G401 (cell line): ENCODE results near the gene CUL4B. TPM values are rescaled to one million over a fixed set of nuclear protein-coding genes. Genes with fewer than 3 reads are reported as not detected.
"Not testable (repeated sequence)": the region's sequence is repeated elsewhere in the genome, so short reads cannot be mapped to it uniquely, and the experiment has no call there.

ENCODE experiments used
- DNase-seq: peaks from one replicate; pipeline ENCODE4 v3.0.0-alpha.2; 2015; ENCODE audit warnings: low spot score
- in situ Hi-C: cut with HindIII; loops from 2 replicates; pipeline ENCODE4 v1.10.0; 2016; ENCODE audit warnings: low sequenced_read_pairs, mixed read lengths
- total RNA-seq: library from RNA; depleted of rRNA; stranded (reverse); fragments of >200 nt; shearing (Covaris generic); gene quantifications from 2 replicates; pipeline ENCODE4 v1.2.3, GENCODE V29; 2014; rRNA removed

Gene CUL4B
- total RNA-seq = 18.8 and 21.3 TPM in 2 replicates

DNA sequence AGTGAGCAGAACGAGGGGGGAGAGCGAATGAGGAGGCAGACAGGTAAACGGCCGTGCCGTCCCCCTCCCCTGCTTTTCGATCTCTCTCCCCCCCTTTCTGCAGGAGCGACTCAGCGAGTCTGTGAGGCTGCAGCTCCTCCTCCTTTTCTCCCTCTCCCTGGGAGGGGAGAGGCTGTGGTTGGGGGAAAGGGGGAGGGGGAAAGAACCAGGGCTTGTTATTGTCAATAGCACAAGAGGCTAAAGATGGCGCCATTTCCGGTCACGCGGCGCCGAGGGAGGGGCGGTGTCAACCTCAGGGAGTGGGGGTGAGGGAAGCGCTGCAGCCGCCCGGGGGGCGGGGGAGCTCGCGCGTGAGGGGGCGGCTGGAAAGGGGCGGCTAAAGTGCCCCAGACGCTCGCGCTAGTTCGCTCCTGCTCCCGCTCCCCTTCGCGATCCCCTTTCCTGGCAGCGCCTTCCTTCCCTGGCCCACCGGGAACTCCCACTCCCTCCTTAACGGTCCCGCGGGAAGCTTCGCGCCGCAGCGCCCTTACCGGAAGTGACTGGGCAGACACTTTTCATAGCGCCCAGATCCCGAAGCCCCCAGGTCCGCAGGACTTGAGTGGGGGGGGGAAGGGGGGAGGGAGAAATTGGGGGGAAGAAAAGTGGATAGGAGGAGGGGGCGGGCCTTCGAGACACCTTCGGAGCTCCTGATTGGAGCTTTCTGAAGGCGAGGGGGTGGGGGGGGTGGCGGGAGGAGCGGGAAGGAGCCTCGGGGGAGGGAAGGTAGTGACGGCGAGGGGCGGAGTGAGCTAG, at the start of gene CUL4B:
Gene CUL4B, minus strand, starts transcription at position 121 of the 792 bp plus-strand sequence. CDS start 324 bp downstream, outside the sequence.
- in situ Hi-C loops = no loop called here

DNA sequence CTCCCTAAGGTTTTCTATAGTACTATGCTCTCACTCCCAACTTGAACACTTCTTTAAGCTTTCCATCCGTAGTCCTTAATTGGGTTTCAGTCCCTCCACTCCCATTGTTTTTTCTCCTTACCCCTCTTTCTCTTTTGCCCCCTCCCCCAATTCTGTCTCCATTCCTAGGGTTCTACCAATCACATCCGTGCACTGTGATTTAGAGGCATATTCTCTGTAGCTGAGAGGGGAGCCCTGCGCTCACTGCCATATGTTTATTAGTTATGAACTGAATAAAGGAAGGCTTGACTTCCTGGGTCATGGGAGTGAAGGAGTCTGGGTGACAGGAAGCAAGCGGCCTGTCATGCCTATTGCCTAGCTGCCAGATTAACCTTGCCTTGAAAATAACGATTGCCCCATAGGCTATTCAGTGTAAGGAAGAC, 43.6 kb upstream of the CUL4B start:
- peak; percentile 39 for DNase-seq
- in situ Hi-C loops = no loop called here

More for the DNA sequence above, at the start of gene CUL4B:
- peak; percentile 95 for DNase-seq

DNA sequence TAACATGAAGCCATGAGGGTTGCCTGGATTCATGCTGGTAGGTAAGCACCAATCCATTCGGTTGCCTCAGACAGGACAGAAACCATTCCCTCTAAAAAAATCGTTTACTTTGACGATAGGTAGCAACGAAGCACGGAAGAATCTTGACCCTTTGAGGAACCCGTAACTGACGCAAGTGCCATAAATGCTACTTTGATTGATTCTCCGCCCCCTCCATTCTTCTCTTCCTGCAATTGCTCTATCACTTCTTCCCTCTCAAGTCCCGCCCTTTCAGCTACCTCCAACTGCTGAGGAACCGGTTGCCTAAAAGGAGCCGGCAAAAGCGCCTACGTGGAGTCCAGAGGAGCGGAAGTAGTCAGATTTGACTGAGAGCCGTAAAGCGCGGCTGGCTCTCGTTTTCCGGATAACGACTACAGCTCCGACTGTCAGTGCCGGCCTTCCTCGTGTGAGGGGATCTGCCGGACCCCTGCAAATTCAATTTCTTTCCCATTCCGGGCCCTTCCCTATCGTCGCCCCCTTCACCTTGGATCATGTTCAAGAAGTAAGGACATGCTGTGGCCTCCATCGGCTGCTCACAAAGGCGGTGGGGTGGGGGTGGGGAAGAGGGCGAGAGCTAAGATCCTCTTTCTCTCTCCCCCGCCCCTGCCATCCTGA, 43.1 kb upstream of the CUL4B start, which contains the start of gene MCTS1:
Gene MCTS1, plus strand, starts transcription at position 395 of the 654 bp plus-strand sequence. Its CDS starts 136 bp downstream, at position 531.
- in situ Hi-C loops = no loop called here

DNA sequence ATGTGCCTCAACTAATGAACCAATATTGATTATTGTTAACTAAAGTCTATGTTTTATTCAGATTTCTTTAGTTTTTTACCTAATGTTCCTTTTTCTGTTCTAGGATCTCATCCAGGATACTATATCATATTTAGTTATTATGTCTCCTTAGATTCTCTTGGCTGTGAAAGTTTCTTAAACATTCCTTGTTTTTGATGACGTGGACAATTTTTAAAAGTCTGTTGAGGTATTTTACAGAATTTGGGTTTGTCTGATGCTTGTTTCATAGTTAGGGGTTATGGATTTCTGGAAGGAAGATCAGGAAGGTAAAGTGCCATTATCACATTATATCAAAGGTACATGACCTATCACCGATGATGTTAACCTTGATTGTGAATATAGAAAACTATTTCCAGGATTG, 24.9 kb upstream of the CUL4B start:
- no peak for DNase-seq
- in situ Hi-C loops = no loop called here

More for the DNA sequence above, 43.1 kb upstream of the CUL4B start, which contains the start of gene MCTS1:
- peak; percentile 95 for DNase-seq

DNA sequence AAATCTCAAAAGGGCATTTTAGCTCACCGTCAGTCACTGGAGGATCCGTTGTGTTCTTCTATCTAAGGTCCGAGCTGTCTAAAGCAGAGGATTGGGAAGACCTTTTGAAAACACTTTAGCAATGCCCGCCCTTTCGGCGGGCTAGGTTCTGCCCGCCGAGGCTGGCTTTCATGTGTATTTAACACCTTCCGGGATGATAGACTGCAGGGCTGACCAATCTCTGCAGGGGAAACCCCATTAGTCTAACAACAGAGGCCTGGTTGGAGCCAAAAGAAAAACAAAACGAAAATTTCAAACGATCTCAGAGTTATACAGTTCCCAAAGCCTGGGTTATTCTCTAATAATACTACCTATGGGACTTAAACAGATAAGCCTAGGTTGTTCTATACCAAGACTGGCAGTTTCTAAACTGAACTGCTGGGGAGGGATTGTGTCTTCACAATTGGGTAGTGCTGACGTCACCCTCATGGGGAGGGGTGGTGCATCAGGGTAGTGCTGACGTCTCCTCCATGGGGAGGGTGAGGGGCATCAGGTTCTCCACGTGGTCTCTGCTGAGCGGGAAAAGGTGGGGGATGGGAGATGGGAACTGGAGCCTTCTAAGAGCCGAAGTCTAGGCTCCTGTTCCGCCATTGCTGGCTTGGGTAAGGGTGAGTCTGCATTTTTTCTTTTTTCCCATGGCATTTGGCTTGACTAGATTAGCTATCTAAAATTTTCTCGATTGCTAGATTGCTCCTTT, 14.8 kb upstream of the CUL4B start:
- in situ Hi-C loops = no loop called here
- DNase-seq = no peak

- in situ Hi-C loops, DNase-seq: not testable (repeated sequence)
Measured at GRCh38 chrX:120573806-120574205, 13.0 kb upstream of the CUL4B start.

- DNase-seq = no peak
- in situ Hi-C loops = no loop called here
Measured at GRCh38 chrX:120570011-120570600, 9.3 kb upstream of the CUL4B start.

DNA sequence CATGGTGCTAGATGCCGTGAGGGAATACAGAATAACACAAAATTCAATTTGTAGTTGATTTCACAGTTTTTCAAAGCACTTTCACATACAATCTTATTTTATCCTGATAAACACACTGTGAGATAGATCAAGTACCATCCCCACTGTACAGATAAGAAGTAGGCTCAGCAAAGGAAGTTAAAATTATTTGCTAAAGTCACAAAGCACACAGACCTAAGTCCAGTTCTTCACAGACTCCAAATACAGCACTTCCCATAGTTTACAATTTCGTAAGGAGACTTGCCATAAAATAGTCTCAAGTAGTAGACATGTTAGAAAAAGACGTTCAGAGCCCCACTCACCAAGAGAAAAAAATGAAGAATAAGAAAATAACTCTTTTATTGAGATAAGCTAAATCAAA, 7.8 kb upstream of the CUL4B start:
- in situ Hi-C loops = no loop called here
- no peak for DNase-seq

DNA sequence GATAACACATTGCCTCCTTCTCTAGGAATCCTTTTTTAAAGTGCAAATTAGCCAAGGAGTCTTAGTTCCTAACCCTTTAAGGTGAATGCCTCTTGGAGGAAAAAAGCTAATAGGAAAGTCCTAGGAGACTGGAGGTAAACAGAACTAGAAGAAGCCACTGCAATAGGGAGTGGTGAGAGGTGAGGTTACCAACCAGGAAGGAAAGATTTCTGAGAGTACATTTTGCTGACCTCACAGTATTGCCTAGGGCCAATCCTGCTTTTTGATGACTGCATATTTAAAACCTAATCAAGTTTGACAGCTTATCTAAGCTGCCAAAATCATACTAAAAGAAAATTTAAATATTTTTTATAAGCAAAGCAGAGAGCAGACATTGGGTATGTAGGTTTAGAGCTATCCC, 7.3 kb upstream of the CUL4B start:
- DNase-seq = no peak
- in situ Hi-C loops = no loop called here

DNA sequence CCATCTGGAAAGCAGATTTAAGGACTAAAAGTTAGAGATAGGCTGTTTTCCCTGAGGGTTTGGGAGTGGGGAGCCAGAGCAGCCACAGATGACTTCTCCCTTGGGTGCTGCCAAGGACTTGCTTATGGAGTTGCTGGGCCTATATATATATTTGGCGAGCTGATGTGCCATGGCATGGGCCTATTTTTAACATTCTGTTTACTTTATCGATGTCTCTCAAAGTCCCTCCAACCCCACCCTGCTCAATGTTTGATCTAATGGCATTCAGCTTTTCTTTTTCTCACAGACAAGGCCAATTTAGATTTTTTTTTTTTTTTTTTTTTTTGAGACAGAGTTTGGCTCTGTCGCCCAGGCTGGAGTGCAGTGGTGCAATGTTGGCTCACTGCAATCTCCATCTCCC, 6.1 kb upstream of the CUL4B start:
- in situ Hi-C loops = no loop called here
- no peak for DNase-seq

- in situ Hi-C loops = no loop called here
- DNase-seq = no peak
Measured at GRCh38 chrX:120564925-120565324, 4.2 kb upstream of the CUL4B start.

DNA sequence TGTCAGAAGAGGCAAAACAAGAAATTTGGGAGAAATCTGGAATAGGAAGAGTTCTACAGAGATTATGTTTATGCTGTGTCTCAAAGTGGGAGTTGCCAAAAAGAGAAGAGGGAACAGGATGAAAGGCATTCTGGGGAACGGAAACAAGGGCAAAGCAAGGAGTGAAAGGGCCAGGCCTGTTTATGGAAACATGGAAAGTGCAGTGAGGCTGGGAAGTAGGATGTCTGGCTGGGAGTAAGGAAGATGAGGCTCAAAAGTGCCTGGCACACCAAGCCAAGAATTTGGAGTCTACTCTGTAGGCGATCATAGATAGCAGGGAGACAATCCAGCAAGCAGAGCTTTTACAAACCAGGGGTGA, 1.8 kb upstream of the CUL4B start:
- in situ Hi-C loops = no loop called here

GRCh38 chrX:120561634-120562568, 1.1 kb upstream of the CUL4B start:
- in situ Hi-C loops = no loop called here
- DNase-seq = no peak

More for the DNA sequence above, 1.8 kb upstream of the CUL4B start:
- no peak for DNase-seq

GRCh38 chrX:120560405-120560841, 339 bp downstream of the CUL4B start:
- in situ Hi-C loops = no loop called here
- DNase-seq = no peak

GRCh38 chrX:120559804-120560203, 958 bp downstream of the CUL4B start:
- in situ Hi-C loops = no loop called here
- DNase-seq = peak; percentile 17

GRCh38 chrX:120556251-120556650, 4.5 kb downstream of the CUL4B start:
- in situ Hi-C loops = no loop called here
- no peak for DNase-seq

GRCh38 chrX:120549483-120550452, 11.0 kb downstream of the CUL4B start:
- in situ Hi-C loops = no loop called here
- no peak for DNase-seq
